ENCODE results near the gene CNN3.

The CNN3 gene

GRCh38 chr1:94970783-94971182 is 43.9 kb upstream of the CNN3 start:
- H3K4me3 ChIP-seq (ENCODE audit: low read depth, low read length): no peak overlapping the region
- TF ChIP-seq, protein P1, sequence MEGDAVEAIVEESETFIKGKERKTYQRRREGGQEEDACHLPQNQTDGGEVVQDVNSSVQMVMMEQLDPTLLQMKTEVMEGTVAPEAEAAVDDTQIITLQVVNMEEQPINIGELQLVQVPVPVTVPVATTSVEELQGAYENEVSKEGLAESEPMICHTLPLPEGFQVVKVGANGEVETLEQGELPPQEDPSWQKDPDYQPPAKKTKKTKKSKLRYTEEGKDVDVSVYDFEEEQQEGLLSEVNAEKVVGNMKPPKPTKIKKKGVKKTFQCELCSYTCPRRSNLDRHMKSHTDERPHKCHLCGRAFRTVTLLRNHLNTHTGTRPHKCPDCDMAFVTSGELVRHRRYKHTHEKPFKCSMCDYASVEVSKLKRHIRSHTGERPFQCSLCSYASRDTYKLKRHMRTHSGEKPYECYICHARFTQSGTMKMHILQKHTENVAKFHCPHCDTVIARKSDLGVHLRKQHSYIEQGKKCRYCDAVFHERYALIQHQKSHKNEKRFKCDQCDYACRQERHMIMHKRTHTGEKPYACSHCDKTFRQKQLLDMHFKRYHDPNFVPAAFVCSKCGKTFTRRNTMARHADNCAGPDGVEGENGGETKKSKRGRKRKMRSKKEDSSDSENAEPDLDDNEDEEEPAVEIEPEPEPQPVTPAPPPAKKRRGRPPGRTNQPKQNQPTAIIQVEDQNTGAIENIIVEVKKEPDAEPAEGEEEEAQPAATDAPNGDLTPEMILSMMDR (IDR thresholded peaks at IDR 0.05; ENCODE audit: low read depth, low read length): no peak
- TF ChIP-seq, protein P2, sequence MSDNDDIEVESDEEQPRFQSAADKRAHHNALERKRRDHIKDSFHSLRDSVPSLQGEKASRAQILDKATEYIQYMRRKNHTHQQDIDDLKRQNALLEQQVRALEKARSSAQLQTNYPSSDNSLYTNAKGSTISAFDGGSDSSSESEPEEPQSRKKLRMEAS (IDR thresholded peaks at IDR 0.05; ENCODE audit: low read depth, low read length): no peak
- TF ChIP-seq POLR2A (IDR thresholded peaks at IDR 0.05; ENCODE audit: extremely low read depth, insufficient read length) (no peak), MYC (IDR thresholded peaks at IDR 0.05; ENCODE audit: low read depth, low read length) (no peak)
- no peak for DNase-seq (ENCODE audit: low read depth)

DNA sequence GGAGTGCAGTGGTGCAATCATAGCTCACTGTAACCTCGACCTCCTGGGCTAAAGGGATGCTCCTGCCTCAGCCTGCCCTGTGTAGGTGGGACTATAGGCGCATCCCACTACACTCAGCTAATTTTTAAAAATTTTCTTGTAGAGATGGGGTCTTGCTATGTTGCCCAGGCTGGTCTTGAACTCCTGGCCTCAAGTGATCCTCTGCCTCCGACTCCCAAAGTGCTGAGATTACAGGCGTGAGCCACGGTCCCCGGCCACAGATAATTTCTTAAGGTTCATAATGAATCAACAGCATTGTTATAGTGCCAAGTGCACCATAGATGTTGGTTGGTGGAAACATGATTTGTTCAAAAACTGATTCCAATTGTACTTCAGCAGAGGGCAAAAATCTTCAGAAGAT is 42.2 kb upstream of the CNN3 start:
- TF ChIP-seq POLR2A (IDR thresholded peaks at IDR 0.05; ENCODE audit: extremely low read depth, insufficient read length) (no peak), MYC (IDR thresholded peaks at IDR 0.05; ENCODE audit: low read depth, low read length) (no peak)
- TF ChIP-seq, protein P1 (IDR thresholded peaks at IDR 0.05; ENCODE audit: low read depth, low read length): no peak
- TF ChIP-seq, protein P2 (IDR thresholded peaks at IDR 0.05; ENCODE audit: low read depth, low read length): no peak
- no peak overlapping the region for H3K4me3 ChIP-seq (ENCODE audit: low read depth, low read length)
- DNase-seq (ENCODE audit: low read depth): no peak

GRCh38 chr1:94966033-94966432 is 39.1 kb upstream of the CNN3 start:
- TF ChIP-seq, protein P2 (IDR thresholded peaks at IDR 0.05; ENCODE audit: low read depth, low read length): no peak
- TF ChIP-seq POLR2A (IDR thresholded peaks at IDR 0.05; ENCODE audit: extremely low read depth, insufficient read length) (no peak), MYC (IDR thresholded peaks at IDR 0.05; ENCODE audit: low read depth, low read length) (no peak)
- TF ChIP-seq, protein P1 (IDR thresholded peaks at IDR 0.05; ENCODE audit: low read depth, low read length): no peak
- no peak overlapping the region for H3K4me3 ChIP-seq (ENCODE audit: low read depth, low read length)
- DNase-seq (ENCODE audit: low read depth): no peak

GRCh38 chr1:94963864-94964263 is 37.0 kb upstream of the CNN3 start:
- no peak for DNase-seq (ENCODE audit: low read depth)
- no peak for TF ChIP-seq MYC (IDR thresholded peaks at IDR 0.05; ENCODE audit: low read depth, low read length)
- TF ChIP-seq, protein P2 (IDR thresholded peaks at IDR 0.05; ENCODE audit: low read depth, low read length): no peak
- no peak for TF ChIP-seq POLR2A (IDR thresholded peaks at IDR 0.05; ENCODE audit: extremely low read depth, insufficient read length)
- TF ChIP-seq, protein P1 (IDR thresholded peaks at IDR 0.05; ENCODE audit: low read depth, low read length): no peak

DNA sequence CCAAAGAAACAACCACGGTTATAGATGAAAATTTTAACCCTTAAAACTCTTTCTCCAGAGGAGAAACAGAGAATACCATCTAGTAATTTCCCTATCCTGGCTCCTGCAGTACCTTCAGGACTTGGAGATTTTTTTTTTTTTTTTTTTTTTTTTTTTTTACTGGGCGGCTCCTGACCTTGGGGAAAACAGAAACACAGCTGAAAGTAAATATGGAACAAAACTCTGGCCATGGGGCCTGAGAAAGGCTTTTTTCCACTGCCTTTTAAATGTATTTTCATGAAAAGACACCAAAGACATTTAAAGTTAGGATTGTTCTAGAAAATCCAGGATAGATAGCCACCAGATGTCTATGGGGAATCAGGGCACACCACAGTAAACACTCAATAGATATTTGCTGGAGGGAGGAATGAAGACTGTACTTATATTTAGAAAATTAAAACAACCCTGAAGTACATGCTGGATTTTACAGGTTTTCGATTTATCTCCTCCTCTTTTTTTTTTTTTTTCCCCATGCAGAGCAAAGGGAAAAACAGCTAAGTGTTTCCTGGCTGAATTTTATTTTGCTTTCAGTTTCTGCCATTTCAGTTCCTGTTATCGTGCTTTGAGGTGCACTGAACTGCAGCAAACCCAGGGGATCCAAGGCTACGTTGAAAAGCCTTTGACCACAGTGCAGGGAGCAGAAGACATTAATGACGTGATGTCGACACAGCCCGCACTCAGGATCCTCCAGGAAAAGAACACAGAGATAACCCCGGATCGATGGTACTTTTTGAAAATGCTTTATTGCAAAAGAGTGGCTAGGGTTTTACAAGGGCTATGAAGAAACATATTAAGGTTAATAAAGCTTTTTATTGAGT is 35.7 kb upstream of the CNN3 start:
- DNase-seq (ENCODE audit: low read depth): peak; percentile 87
- H3K4me3 ChIP-seq (ENCODE audit: low read depth, low read length): peak overlapping the region; percentile 62
- TF ChIP-seq POLR2A (IDR thresholded peaks at IDR 0.05; ENCODE audit: extremely low read depth, insufficient read length) (no peak), MYC (IDR thresholded peaks at IDR 0.05; ENCODE audit: low read depth, low read length) (no peak)
- TF ChIP-seq, protein P2 (IDR thresholded peaks at IDR 0.05; ENCODE audit: low read depth, low read length): no peak
- TF ChIP-seq, protein P1 (IDR thresholded peaks at IDR 0.05; ENCODE audit: low read depth, low read length): no peak

More at GRCh38 chr1:94963864-94964263, 37.0 kb upstream of the CNN3 start:
- no peak overlapping the region for H3K4me3 ChIP-seq (ENCODE audit: low read depth, low read length)
